HepG2 (cell line): ENCODE results near the gene ADAM15. TPM values are rescaled to one million over a fixed set of nuclear protein-coding genes. Genes with fewer than 3 reads are reported as not detected.

Source experiments
- CEBPB ChIP-seq: IDR thresholded peaks from 2 replicates; pipeline ENCODE4 v1.6.1; 2011; ENCODE audit warnings: low read depth, low read length, improper control_type of control experiment, borderline replicate concordance
- CEBPG ChIP-seq: IDR thresholded peaks from 2 replicates; pipeline ENCODE4 v1.6.1; 2016
- FOSL2 ChIP-seq: sonication (generic); formaldehyde crosslinking; IDR thresholded peaks from 2 replicates; pipeline ENCODE4 v1.4.0; 2020; ENCODE audit warnings: missing genetic modification reagents
- HNF1B ChIP-seq: sonication (generic); formaldehyde crosslinking; IDR thresholded peaks from 2 replicates; pipeline ENCODE4 v1.5.1; 2020; ENCODE audit warnings: mild to moderate bottlenecking, moderate library complexity, missing genetic modification reagents
- IKZF4 ChIP-seq: sonication (generic); formaldehyde crosslinking; IDR thresholded peaks from 2 replicates; pipeline ENCODE4 v1.5.1; 2020; ENCODE audit warnings: borderline replicate concordance, mild to moderate bottlenecking, low read depth, missing genetic modification reagents; ENCODE audit errors: not compliant biosample characterization
- KDM2A ChIP-seq: sonication (generic); formaldehyde crosslinking; IDR thresholded peaks from 2 replicates; pipeline ENCODE4 v1.4.0; 2020; ENCODE audit warnings: low read depth, missing genetic modification reagents, borderline replicate concordance
- KLF6 ChIP-seq: IDR thresholded peaks from 2 replicates; pipeline ENCODE4 v1.8.0; 2016; ENCODE audit warnings: missing biosample characterization, missing genetic modification reagents
- PBX3 ChIP-seq: sonication (generic); formaldehyde crosslinking; IDR thresholded peaks from 2 replicates; pipeline ENCODE4 v1.8.1; 2023; ENCODE audit warnings: missing genetic modification reagents, inconsistent platforms, borderline replicate concordance
- SMARCE1 ChIP-seq: fragments of 450-650 bp; IDR thresholded peaks from 2 replicates; pipeline ENCODE4 v1.6.1; 2017; ENCODE audit warnings: borderline replicate concordance
- TARDBP ChIP-seq: sonication (generic); formaldehyde crosslinking; IDR thresholded peaks from 2 replicates; pipeline ENCODE4 v1.8.0; 2022; ENCODE audit warnings: mild to moderate bottlenecking, missing genetic modification reagents
- TEAD3 ChIP-seq: optimal IDR thresholded peaks from 2 replicates; pipeline ENCODE3; 2016; ENCODE audit warnings: borderline replicate concordance
- ZFX ChIP-seq: sonication (generic); formaldehyde crosslinking; IDR thresholded peaks from 2 replicates; pipeline ENCODE4 v1.4.0; 2020; ENCODE audit warnings: mild to moderate bottlenecking, low read depth, missing genetic modification reagents, moderate library complexity
- ZNF7 ChIP-seq: IDR thresholded peaks from 2 replicates; pipeline ENCODE4 v1.6.1; 2016; ENCODE audit warnings: missing biosample characterization, missing genetic modification reagents
- polyA plus RNA-seq, 8 experiments: library from polyadenylated mRNA; depleted of rRNA in 3 of 8; stranded (reverse) in 7 of 8; unstranded in 1 of 8; fragments of >200 nt; fragmentation: Illumina TruSeq in 4 of 8; extraction: Trizol in 4 of 8; gene quantifications; 2 replicates each; pipeline versions ENCODE4 v1.2.1 to v1.2.3, GENCODE V29; 2011 to 2016; ENCODE audit warnings: low read depth in 4 of 8, missing spikeins in 1 of 8, mixed read lengths in 1 of 8; ENCODE audit not compliant: insufficient read depth in 1 of 8
- total RNA-seq, 5 experiments: library from RNA; depleted of rRNA; stranded (reverse); fragments of >200 nt; fragmentation: Illumina TruSeq; extraction: Trizol; gene quantifications; 2 replicates each; pipeline ENCODE4 v1.2.3, GENCODE V29; 2016; ENCODE audit warnings: low read depth in 1 of 5
- TF ChIP-seq, protein P1 (sequence below): IDR thresholded peaks from 2 replicates; pipeline ENCODE4 v1.6.1; 2016; ENCODE audit warnings: low read depth
- TF ChIP-seq, protein P2 (sequence below): sonication (generic); formaldehyde crosslinking; IDR thresholded peaks from 2 replicates; pipeline ENCODE4 v1.5.0; 2020; ENCODE audit warnings: missing genetic modification reagents
- TF ChIP-seq, protein P3 (sequence below): sonication (generic); formaldehyde crosslinking; IDR thresholded peaks from 2 replicates; pipeline ENCODE4 v1.4.0; 2020; ENCODE audit warnings: mild to moderate bottlenecking, missing genetic modification reagents
- TF ChIP-seq, protein P4 (sequence below): sonication (generic); formaldehyde crosslinking; IDR thresholded peaks from 2 replicates; pipeline ENCODE4 v1.4.0; 2020; ENCODE audit warnings: missing genetic modification reagents

Gene ADAM15
- total and polyA plus RNA-seq, 2 of the 13 experiments (the other 11 are each of a cell fraction or from before 2014, with no cell fraction given): 17.9 to 25.6 TPM

GRCh38 chr1:155107309-155108264 lies 56.5 kb downstream of the ADAM15 start (continued):
- TF ChIP-seq, protein P1, sequence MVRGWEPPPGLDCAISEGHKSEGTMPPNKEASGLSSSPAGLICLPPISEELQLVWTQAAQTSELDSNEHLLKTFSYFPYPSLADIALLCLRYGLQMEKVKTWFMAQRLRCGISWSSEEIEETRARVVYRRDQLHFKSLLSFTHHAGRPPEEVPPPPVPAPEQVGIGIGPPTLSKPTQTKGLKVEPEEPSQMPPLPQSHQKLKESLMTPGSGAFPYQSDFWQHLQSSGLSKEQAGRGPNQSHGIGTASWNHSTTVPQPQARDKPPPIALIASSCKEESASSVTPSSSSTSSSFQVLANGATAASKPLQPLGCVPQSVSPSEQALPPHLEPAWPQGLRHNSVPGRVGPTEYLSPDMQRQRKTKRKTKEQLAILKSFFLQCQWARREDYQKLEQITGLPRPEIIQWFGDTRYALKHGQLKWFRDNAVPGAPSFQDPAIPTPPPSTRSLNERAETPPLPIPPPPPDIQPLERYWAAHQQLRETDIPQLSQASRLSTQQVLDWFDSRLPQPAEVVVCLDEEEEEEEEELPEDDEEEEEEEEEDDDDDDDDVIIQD (CRISPR knock-in tag): no peak
- TF ChIP-seq KLF6 (0 out of 2 replicates have a peak, but pooled peaks have one; percentile 40), CEBPG (CRISPR knock-in tag) (peak; percentile 86), ZFX (CRISPR knock-in tag) (0 out of 2 replicates have a peak, but pooled peaks have one; percentile 37), TARDBP (CRISPR knock-in tag) (0 out of 2 replicates have a peak, but pooled peaks have one; percentile 43), ZNF7 (CRISPR knock-in tag) (peak; percentile 19; the same call in 1 of the 2 replicates), TEAD3 (peak; percentile 73), PBX3 (CRISPR knock-in tag) (no peak), SMARCE1 (no peak), FOSL2 (peak; percentile 62), CEBPB (peak; percentile 96), IKZF4 (CRISPR knock-in tag) (no peak), HNF1B (CRISPR knock-in tag) (0 out of 2 replicates have a peak, but pooled peaks have one; percentile 36), KDM2A (no peak)
- TF ChIP-seq, protein P2, sequence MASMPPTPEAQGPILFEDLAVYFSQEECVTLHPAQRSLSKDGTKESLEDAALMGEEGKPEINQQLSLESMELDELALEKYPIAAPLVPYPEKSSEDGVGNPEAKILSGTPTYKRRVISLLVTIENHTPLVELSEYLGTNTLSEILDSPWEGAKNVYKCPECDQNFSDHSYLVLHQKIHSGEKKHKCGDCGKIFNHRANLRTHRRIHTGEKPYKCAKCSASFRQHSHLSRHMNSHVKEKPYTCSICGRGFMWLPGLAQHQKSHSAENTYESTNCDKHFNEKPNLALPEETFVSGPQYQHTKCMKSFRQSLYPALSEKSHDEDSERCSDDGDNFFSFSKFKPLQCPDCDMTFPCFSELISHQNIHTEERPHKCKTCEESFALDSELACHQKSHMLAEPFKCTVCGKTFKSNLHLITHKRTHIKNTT (CRISPR knock-in tag): no peak
- TF ChIP-seq, protein P3, sequence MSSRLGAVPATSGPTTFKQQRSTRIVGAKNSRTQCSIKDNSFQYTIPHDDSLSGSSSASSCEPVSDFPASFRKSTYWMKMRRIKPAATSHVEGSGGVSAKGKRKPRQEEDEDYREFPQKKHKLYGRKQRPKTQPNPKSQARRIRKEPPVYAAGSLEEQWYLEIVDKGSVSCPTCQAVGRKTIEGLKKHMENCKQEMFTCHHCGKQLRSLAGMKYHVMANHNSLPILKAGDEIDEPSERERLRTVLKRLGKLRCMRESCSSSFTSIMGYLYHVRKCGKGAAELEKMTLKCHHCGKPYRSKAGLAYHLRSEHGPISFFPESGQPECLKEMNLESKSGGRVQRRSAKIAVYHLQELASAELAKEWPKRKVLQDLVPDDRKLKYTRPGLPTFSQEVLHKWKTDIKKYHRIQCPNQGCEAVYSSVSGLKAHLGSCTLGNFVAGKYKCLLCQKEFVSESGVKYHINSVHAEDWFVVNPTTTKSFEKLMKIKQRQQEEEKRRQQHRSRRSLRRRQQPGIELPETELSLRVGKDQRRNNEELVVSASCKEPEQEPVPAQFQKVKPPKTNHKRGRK (CRISPR knock-in tag): 0 out of 2 replicates have a peak, but pooled peaks have one; percentile 25
- TF ChIP-seq, protein P4, sequence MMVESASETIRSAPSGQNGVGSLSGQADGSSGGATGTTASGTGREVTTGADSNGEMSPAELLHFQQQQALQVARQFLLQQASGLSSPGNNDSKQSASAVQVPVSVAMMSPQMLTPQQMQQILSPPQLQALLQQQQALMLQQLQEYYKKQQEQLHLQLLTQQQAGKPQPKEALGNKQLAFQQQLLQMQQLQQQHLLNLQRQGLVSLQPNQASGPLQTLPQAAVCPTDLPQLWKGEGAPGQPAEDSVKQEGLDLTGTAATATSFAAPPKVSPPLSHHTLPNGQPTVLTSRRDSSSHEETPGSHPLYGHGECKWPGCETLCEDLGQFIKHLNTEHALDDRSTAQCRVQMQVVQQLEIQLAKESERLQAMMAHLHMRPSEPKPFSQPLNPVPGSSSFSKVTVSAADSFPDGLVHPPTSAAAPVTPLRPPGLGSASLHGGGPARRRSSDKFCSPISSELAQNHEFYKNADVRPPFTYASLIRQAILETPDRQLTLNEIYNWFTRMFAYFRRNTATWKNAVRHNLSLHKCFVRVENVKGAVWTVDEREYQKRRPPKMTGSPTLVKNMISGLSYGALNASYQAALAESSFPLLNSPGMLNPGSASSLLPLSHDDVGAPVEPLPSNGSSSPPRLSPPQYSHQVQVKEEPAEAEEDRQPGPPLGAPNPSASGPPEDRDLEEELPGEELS (CRISPR knock-in tag): peak; percentile 42; the same call in 1 of the 2 replicates
